Measurements from ENCODE around the gene COX17.

COX17 gene

GRCh38 chr3:119624002-119624720, 53.0 kb downstream of the COX17 start:
- DNase-seq, result no peak

DNA sequence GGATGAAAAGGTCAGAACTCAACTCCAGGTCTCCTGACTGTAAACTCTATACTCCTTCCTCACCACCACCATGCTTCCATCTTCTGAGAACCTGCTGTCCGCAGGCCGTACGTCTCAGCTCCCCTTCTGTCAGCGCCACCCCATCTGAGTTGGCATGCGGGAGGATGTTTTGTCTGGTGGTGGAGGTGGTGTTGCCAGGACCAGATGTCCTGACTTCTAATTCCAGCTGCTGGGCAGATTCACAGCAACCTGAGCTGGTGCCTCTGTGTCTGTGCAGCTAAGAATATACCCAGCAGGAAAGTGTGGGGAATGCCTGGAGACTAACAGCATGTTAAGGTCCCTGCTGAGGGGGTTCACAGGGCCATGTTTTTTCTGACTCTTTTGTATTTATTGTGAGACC, 56.3 kb downstream of the COX17 start:
- no peak for DNase-seq
